Activated naive CD4-positive, alpha-beta T cell treated with anti-CD3 and anti-CD28 coated beads, Interleukin-2, amount 50 U/mL, for 16 hours (primary cell): ENCODE results near the gene EMP2.
"Not testable (repeated sequence)": the region's sequence is repeated elsewhere in the genome, so short reads cannot be mapped to it uniquely, and the experiment has no call there.

Experiments
- DNase-seq: peaks from one replicate; pipeline ENCODE4 v3.0.0-alpha.2; 2020

EMP2 gene, protein sequence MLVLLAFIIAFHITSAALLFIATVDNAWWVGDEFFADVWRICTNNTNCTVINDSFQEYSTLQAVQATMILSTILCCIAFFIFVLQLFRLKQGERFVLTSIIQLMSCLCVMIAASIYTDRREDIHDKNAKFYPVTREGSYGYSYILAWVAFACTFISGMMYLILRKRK

DNA sequence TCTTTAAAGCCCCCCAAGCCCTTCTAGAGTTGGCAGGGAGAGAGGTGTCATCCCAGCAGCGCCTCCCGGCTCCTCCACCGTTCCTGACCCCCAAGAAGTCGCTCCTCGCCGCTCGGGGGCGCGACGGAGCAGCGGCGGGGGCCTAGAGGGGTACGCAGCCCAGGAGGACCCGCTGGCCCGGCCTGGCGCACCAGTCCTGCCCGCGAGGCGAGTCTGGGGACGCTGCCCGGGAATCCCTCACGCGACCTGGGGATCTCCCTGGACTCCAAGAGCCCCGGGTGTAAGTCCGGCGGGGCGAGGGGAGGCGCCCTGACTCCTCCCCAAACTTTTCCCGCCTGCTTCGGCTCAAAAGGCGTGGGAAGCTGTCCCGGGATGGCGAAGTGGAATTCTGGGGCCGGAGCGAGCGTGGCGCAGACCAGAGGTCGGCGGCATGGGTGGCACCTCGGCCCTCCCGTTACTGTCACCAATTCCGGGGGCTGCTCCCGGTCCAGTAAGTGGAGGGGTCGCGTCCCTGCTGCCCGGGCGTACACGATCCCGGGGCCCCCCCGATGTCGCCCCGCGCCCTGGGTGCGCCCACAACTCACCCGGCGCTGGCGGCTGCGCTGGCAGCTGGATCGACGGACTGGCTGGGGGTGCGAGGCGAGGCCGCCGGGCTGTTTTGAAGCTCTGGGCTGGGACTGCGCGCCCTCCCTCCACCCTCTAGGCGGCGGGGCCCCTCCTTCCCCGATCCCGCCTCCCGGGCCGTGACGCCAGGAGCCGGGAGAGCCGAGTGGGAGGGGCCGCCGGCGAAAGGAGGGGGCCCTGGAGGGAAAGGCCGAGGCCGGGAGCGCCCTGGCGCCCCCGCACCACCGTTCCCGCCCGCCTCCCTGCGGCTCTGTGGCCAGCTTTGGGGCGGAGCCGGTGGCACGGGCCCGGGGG lies at the start of gene EMP2:
Gene EMP2, minus strand, starts transcription at position 634 of the 918 bp plus-strand sequence. CDS start 32,981 bp downstream, outside the sequence.
- DNase-seq: no peak

DNA sequence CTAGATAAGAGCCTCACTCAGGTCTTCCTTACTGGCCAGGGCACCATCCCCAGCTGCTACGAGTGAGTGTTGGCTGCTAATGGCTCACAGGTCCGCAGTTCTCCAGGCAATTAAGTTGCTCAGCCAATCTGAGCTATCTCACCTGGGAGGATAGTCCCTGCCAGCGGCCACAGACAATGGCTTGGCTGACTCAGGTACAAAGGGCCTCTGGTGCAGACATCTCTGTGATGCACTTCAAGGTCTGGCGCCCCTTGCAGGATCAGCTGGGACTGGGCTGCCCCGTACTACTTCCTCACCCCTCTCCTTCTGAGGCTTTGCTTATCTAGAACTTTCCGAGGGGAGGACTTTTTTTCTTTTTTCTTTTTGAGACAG lies 49.2 kb upstream of the EMP2 start:
- DNase-seq: no peak

DNA sequence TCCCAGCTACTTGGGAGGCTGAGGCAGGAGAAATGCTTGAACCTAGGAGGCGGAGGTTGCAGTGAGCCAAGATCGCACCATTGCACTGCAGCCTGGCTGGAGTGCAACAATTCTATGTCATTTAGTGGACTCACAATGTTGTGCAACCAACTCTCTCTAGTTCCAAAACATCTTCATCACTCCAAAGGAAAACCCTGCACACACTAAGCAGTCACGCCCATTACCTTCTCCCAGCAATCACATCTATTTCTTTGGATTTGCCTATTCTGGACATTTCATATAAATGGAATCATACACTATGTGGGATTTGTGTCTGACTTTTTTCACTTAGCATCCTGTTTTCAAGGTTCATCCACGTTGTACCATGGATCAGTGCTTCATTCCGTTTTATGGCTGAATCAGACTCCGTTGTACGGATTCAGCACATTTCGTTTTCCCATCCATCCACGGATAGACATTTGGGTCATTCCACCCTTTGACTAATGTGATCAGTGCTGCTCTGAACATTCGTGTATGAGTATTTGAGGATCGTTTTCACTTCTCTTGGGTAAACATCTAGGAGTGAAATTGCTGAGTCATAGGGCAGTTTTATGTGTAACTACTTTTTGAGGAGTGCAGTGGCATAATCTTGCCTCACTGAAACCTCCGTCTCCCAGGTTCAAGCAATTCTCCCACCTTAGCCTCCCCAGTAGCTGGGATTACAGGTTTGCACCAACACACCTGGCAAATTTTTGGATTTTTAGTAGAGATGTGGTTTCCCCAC lies 45.4 kb upstream of the EMP2 start:
- DNase-seq: no peak

DNA sequence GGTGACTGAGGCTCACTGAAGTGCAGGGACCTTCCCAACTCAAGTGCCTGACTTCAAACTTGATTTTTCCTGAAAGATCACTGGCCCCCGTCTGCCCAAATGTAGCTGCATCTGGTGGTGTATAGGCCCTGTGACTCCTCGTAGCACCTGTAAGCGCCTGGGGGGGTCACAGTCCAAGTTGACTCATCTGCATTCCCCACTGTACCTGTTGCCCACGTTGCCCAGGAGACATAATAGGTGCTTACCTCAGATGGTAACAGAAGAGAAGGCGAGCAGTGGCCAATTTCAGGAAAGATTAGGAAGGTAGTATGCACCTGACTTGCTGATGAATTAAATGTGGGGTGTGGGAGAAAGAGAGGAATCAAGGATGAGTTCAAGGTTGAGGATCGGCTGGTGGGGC lies 44.1 kb upstream of the EMP2 start:
- DNase-seq: no peak

DNA sequence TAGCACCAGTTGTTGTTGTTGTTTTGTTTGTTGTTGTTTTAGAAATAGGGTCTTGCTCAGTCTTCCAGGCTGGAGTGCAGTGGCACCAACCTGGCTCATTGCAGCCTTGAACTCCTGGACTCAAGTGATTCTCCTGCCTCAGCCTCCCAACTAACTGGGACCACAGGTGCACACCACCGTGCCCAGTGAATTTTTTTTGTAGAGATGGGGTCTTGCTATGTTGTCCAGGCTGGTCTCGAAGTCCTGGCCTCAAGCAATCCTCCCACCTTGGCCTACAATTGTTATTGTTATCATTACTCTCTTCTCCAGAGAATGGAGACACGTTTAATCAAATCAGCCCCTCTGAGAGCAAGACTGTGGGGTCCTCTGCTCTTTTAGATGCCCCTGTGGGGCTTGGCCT lies 42.7 kb upstream of the EMP2 start:
- no peak for DNase-seq

DNA sequence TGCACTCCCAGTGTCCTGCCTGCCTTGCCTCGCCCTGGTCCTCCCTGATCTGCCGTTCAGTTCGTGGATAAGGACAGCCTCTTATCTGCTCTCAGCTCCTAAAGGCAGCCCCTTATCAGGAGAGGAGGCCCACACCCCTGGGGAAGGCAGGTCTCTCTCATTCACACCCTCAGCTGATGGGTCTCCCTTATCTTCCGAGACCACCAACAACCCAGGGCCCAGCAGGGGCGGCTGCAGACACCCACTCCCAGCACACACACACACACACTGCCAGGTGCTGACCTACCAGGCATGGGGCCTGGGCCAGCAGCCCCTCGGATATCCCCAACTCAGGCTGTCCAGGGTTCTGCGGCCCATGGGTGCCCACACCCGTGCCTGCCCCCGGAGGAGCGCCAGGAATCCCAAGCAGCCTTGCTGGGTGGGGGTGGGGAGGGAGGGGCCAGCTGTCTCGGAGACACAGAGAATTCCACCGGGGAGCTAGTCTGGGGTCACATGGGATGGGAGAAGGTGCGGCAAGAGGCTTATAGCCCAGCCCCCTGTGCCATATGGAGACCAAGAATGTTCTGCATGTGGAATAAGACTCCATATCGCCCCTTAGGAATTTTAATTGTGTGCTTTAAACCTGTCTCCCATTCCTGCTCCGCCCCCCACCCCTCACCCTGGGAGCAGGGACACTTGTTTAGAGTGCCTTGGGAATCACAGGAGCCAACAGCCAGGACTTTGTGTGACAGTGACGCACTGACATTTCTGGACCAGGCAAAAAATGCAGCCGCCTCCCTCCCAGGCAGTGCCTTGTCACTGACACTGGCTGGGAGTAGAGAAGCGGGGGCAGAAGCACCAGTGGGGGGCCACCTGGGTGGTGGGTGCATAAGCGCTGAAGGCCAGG lies 41.9 kb upstream of the EMP2 start:
- no peak for DNase-seq

DNA sequence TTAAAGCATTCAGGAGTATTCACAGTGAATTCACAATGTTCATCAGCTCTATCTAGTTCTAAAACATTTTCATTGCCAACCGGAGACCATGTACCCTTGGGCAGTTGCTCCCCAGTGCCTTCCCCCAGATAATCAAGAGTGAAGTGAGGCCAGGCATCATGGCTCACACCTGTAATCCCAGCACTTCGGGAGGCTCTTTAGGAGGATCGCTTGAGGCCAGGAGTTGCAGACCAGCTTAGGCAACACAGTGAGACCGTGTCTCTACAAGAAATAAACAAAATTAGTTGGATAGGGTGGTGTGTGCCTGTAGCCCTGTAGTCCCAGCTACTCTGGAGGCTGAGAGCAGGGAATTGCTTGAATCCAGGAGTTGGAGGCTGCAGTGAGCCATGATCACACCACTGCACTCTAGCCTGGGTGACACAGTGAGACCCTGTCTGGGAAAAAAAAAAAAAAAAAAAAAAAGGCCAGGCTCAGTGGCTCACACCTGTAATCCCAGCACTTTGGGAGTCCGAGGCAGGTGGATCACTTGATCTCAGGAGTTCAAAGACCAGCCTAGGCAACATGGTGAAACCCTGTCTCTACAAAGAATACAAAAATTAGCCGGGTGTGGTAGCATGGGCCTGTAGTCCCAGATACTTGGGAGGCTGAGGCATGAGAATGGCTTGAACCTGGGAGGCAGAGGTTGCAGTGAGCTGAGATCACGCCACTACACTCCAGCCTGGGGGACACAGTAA lies 41.0 kb upstream of the EMP2 start:
- DNase-seq: not testable (repeated sequence)

DNA sequence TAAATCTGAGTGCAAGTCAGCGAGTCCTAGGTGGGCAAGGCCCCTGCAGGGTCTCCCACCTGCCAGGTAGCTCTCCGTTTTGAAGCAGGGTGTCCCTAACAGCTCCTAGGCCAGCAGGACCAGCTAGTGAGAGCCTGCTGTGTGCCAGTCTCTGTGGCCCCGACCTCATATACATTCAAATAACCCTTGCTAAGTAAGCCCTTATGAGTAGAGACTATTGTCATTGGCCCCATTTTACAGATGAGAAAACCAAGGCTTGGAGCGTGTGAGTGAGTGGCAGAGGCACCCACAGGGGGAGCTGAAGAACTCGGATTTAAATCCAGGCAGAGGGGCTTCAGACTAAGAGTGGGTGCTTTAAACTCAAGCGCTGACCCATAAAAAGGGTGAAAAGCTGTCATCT lies 39.7 kb upstream of the EMP2 start:
- no peak for DNase-seq

DNA sequence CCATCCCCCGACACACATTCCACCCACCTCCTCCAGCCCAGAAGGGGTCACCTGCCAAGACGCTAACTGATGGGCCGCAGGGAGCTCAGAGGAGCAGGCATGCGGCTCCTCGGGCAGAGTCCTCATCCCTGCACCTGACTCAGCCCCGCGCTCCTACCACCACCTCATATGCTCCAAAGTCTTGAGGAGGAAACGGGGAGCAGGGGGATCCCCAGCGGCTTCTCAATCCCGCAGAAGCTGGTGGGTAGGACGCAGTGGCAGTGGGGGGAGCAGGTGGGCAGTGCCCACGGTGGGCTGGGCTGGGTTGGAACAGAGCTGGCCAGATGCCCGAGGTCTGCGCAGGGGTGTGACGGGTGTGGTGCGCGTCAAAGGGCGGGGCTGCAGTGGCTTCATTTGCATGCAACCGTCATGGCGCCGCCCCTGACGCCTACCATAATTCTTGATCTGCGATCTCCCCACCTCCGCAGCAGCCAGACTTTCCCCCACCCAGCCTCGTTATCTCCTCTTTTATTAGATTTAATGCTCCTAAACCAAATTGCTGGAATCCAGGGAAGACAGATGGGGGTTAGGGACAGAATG lies 39.0 kb upstream of the EMP2 start:
- DNase-seq: no peak

DNA sequence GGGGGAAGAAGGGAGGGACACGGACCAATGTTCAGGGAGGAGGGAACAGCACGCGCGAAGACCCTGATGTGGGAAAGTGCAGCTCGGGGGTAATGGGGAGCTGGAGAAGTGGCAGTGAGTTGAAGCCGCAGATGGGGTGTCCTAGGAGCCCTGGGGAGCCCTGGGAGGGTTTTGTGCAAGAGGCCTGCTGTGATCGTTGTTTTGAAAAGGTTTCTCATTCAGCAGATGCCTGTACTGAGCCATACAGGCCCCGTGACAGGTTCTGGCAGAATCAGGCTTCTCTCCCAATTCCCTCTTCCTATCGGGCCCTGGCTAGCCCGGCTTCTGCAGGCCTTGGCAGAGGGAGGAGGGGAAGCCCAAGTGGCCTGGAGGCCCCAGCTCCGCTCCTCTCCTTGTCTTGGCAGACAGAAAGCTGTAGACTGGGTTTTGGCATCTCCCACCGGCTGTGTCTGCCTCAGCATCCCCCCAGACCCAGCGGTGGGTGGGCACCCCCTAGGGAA lies 38.4 kb upstream of the EMP2 start:
- no peak for DNase-seq

DNA sequence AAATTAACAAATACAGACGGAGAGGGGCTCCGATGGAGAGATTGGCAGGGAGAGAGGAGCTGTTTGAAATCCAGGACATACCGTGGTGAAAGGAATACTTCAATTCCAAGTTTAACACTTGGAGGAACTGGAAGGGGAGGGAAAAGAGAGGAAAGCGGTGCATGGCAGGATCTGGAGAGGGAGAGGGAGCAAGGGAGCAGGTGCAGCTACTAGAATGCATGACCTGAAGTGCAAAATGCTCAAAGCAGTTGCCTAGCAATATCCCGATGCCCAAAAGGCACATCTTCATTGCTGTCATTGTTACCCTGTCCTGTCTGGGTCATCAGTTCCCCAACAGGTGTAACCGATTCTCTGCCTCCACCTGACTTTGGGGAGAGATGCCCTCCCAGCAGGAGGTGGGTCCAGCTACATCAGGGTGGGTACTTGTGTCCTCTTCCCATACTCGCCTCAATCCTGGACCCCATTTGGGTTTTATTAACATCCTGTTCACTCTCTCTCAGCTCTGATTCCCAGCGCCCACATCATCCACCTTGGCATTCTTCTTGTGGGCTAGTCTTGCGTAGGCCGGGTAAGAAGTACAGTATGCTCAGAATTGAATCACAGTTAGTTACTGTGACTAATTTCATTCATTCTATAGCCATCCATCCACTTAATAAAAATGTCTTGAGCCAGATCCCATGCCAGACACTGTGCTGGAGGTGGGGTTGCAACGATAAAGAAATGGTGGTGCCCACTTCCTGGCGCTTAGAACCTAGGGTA lies 37.4 kb upstream of the EMP2 start:
- DNase-seq: no peak

DNA sequence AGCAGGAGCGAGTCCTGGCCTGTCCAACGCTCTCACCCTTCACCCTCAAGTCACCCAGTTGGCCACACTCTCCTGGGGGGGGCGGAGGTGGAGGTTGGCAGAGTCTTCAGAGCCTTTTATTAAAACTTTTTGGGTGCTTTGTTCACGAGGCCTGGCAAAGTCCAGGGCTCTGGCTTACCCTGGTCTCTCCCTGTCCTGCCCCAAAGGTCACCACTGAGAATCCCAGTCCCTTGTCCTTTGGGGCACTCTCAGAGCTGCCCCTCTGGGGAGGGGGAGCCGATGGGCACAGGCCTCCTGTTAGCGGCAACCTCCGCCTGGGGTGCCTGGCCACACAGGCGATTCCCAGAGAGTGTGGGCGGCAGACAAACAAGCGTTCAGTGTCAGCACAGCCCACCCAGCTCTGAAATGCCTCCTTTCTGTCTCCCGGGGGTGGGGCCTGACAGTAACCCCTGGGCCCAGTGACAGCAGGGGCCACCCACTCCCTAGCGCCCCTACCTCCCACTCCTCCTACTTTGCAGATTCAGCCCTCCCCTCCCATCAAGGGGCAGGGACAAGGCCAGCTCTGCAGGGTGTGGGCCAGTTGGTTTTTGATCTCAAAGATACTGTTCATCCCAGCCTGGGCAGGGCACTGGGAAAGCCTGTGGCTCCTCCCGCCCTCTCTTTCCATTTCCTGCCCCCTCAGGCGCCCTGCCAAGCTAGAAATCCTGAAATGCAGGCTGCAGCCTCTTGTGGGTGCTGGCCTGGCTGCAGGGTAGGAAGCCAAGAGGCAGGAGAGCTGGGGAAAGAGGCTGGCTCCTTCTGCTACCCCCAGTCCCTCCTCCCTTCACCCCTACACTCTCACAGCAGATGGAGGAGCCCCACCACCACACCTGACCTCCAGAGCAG lies 36.6 kb upstream of the EMP2 start:
- DNase-seq: no peak

DNA sequence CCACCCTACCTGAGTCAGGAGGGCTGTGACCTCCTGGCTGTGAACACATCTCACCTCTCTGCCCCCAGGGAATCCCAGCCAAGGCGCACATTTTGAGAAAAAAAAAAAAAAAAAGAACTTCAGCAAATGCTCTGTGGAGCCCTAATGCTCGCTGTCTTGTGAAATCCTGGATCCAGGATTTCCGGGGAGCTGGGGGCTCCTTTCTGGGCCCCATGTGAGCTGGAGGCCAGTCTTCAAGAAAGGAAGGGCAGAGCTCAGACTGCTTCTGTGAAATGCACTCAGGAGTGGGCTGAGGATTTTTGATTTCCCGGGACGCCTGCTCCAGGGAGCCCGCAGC lies 36.0 kb upstream of the EMP2 start:
- DNase-seq: no peak

DNA sequence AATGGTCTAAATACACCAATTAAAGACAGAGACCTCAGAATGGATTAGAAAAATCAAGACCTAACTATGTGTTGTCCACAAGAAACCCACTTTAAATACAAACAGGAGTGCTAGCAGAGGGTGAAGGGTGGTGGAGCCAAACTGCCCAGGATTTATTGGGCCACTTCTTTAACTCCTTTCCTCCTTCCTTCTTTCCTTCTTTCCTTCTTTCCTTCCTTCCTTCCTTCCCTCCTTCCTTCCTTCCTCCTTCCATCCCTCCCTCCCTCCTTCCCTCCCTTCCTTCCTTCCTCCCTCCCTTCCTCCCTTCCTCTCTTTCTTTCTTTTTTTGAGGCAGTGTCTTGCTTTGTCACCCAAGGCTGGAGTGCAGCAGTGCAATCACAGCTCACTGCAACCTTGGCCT lies 34.3 kb upstream of the EMP2 start:
- no peak for DNase-seq

DNA sequence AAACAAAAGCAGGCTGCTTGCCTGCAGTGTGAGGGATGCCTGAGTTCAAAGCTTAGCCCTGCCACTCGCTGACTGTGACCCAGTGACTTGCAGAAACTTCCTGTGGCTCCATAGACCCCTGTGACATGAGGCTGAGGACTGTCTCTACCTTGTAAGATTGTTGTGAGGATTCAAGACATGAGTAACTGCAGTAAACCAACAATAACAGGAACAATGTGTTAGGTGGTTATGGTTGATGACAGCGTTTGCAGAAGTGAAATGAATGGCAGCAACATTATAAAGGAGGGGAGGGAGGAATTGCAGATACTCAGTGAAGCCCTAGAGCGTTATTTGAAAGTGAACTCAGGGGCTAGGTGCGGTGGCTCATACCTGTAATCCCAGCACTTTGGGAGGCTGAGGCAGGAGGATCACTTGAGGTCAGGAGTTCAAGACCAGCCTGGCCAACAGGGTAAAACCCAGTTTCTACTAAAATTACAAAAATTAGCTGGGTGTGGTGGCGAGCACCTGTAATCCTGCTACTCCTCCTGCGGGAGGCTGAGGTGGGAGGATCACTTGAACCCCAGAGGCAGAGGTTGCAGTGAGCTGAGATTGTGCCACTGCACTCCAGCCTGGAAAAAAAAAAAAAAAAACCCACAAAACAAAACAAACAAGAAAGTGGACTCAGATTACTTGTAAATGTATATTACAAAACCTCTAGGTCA lies 33.5 kb upstream of the EMP2 start:
- no peak for DNase-seq

DNA sequence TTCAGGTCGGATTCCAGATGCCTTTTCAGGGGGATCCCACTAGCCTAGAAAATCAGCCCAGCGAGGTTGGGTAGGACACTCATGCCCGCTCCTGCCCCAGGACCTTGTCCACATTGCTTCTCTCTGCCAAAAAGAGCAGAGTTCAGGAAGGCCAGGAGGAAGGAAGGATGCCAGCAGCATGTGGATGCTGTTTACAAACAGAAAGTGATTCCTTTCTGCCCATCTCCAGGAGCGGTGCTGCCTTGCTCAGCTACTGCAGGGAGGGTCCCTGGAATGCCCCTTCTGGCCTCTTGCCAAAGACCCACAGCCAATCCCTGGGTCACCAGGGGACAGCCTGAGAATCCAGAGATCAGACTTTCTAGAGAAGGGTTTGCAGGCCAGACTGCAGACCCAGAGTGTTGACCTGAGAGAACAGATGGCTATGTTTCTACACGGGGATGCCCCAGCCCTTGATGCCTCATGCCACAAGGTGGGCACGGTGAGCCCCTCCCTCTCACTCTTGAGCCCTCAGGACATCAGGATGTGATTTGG lies 32.3 kb upstream of the EMP2 start:
- no peak for DNase-seq

DNA sequence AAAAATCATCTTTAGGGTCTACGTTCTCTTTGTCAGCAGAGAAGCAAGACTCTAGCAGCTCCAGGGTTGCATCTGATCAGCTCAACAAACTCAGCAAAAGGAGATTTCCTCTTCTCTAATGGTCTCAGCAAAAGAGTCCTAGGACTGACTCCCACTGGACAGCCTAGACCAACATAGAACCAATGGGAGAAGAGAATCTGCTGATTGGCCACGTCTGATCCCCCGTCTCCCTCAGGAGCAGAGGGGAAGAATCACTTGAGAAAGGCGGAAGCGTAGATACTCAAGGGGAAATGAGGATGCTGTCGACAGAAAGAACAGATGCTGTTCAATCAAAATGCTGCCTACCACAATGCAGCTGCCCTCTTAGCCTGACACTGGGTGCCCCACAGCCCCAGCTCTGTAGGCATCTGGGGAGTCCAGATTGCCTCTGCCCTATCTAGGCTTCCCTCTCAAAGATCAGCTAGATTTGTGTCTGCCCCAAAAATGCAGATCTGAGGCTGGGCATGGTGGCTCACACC lies 31.5 kb upstream of the EMP2 start:
- DNase-seq: no peak

DNA sequence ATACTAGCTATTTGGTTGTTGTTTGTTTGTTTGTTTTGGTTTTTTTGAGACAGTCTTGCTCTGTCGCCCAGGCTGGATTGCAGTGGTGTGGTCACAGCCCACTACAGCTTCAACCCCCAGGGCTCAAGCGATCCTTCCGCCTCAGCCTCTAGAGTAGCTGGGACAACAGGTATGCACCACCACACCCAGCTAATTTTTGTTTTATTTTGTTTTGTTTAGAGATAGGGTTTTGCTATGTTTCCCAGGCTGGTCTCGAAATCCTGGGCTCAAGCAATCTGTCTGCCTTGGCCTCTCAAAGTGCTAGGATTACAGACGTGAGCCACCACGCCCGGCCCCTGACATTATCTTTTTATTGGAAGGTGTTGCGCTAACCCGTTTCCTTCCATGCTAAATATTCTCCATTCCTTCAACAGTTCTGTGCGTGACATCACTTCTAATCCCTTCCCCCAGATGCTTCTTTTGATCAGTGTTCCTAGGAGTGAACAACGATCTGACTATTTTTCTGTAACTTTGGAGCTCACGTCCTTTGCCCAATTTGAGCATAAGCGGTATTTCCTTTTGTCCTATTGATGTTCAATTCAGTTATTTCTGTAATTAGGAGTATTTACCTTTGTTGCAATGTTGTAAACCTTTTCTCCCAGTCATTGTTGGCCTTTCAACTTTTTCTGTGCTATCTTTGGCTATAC lies 30.2 kb upstream of the EMP2 start:
- DNase-seq: no peak
